ENCODE measurements around the gene NOL4L. TPM values are rescaled to one million over a fixed set of nuclear protein-coding genes. Genes with fewer than 3 reads are reported as not detected.
A peak's percentile ranks its signal among the peaks of the same experiment; 100 is the strongest.

Gene NOL4L
- total RNA-seq, 4 donors from 2014 or later: 45.6 to 105 (median 85.9) TPM

DNA sequence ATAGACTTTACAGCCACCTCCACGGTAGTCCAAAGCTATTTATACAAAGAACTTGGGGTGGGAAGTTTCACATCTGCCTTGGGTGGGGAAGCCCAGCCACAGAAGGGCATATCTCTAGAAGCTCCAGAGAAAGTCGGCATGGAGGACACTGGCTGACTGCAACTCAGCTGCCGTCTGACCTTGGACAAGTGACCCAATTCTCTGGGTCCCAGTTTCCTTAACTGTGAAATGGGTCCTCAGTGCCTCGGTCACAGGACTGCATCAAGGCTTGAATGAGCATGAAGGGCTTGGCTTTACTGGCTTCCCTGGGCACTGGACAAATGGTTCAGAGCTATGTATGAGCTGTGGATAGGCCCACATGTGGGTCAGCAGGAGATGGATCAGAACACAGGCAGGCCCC, 58.6 kb downstream of the NOL4L start:
- no peaks in the 10 kb centered on the region for H3K27me3 ChIP-seq
- no peaks in the 10 kb centered on the region for H3K9me3 ChIP-seq
- TF ChIP-seq EP300 (IDR thresholded peaks at IDR 0.05; ENCODE audit: low read depth) (no peak), POLR2AphosphoS5 (IDR thresholded peaks at IDR 0.05) (no peak), POLR2A (IDR thresholded peaks at IDR 0.05) (no peak)
- TF ChIP-seq, protein P1, sequence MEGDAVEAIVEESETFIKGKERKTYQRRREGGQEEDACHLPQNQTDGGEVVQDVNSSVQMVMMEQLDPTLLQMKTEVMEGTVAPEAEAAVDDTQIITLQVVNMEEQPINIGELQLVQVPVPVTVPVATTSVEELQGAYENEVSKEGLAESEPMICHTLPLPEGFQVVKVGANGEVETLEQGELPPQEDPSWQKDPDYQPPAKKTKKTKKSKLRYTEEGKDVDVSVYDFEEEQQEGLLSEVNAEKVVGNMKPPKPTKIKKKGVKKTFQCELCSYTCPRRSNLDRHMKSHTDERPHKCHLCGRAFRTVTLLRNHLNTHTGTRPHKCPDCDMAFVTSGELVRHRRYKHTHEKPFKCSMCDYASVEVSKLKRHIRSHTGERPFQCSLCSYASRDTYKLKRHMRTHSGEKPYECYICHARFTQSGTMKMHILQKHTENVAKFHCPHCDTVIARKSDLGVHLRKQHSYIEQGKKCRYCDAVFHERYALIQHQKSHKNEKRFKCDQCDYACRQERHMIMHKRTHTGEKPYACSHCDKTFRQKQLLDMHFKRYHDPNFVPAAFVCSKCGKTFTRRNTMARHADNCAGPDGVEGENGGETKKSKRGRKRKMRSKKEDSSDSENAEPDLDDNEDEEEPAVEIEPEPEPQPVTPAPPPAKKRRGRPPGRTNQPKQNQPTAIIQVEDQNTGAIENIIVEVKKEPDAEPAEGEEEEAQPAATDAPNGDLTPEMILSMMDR (IDR thresholded peaks at IDR 0.05): no peak
- no peak overlapping the region for H3K27ac ChIP-seq
- peaks cover 0 to 15% (median 0%) of the 10 kb centered on the region in 4 donors for H3K4me1 ChIP-seq
- H3K4me3 ChIP-seq: no peak overlapping the region
- in situ Hi-C loops (cut with MboI; ENCODE audit: low pct_ligation_motif_present in 1 of 4, low pct_unique_long_range_greater_than_20kb in 1 of 4, low sequenced_read_pairs in 3 of 4): loop anchor here in 1 of 4 donors (10.0 kb wide), 1 partner anchor 128 kb away; no protein-coding TSS in a partner anchor
- intact Hi-C loops (cut with DNase I; ENCODE audit: low total_unique reads): no loop called here
- WGBS, 2 donors (ENCODE audit: low coverage in 1 of 2): 59 to 80% methylated on average over 1 to 4 of the region's 4 CpGs
- no peak for DNase-seq
- H3K36me3 ChIP-seq: no peaks in the 10 kb centered on the region

DNA sequence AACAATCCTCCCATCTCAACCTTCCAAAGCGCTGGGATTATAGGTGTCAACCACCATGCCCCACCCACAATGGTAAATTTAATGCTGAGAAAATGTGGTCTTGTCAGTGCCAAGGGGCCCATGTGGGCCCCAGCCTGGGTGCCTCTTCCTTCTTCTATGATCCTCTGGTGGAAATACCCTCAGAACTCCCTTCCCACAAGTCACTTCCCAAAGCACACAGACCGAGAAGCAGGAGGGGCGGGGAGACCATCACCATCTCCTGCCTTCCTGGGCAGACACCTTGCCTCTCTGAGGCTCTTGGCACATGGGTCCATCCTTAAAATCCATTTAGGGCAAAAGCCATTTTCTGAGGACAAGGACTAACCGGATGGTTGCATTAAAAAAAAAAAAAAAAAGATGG, 59.0 kb downstream of the NOL4L start:
- no peak overlapping the region for H3K4me3 ChIP-seq
- DNase-seq: no peak
- intact Hi-C loops (cut with DNase I; ENCODE audit: low total_unique reads): no loop called here
- H3K36me3 ChIP-seq: no peaks in the 10 kb centered on the region
- no peak overlapping the region for H3K27ac ChIP-seq
- no peaks in the 10 kb centered on the region for H3K9me3 ChIP-seq
- in situ Hi-C loops (cut with MboI; ENCODE audit: low pct_ligation_motif_present in 1 of 4, low pct_unique_long_range_greater_than_20kb in 1 of 4, low sequenced_read_pairs in 3 of 4): loop anchor here in 1 of 4 donors (10.0 kb wide), 1 partner anchor 129 kb away; no protein-coding TSS in a partner anchor
- WGBS, 2 donors (ENCODE audit: low coverage in 1 of 2): 77 to 84% methylated on average over 3 to 4 of the region's 4 CpGs
- H3K4me1 ChIP-seq: peaks cover 0 to 17% (median 0%) of the 10 kb centered on the region in 4 donors
- no peaks in the 10 kb centered on the region for H3K27me3 ChIP-seq
- TF ChIP-seq POLR2AphosphoS5 (IDR thresholded peaks at IDR 0.05): no peak
- no peak for TF ChIP-seq EP300 (IDR thresholded peaks at IDR 0.05; ENCODE audit: low read depth)
- TF ChIP-seq POLR2A (IDR thresholded peaks at IDR 0.05): no peak
- TF ChIP-seq, protein P1 (IDR thresholded peaks at IDR 0.05): no peak

DNA sequence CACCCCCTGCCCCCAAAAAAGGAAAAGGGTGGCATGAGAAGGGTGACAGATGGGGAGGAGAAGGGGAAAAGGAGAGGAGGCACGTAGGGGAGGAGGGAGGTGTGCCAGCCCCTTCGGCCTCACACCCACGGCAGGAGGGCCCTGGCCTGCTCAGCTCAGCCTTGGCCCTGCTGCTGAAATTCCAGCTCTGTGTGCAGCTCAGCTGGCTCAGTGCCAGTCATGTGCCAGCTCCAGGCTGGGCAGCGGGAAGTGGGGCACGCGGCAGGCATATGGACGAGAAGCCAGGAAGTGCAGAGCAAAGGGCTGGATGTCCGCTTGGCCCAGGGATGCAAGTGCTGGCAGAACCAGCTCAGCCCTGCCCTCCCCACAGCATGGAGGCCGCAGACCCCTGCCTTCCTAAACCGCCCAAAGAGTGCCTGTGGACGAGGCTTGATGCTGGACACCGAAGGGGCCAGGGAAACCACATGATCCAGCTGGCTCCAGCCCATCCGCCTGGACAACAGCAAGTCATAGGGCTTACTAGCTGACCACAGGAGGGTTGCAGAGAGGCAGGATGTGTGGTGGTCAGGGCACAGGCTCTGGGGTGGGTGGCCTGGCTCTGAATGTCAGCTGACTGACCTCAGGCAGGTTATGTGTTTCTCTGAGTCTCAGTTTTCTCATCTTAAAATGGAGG, 60.2 kb downstream of the NOL4L start:
- peaks cover 0 to 17% (median 0%) of the 10 kb centered on the region in 4 donors for H3K4me1 ChIP-seq
- 66% methylated on average over 7 of the region's 13 CpGs; no CpG with 5 or more reads in 1 of the 2 donors for WGBS, 2 donors (ENCODE audit: low coverage in 1 of 2)
- TF ChIP-seq EP300 (IDR thresholded peaks at IDR 0.05; ENCODE audit: low read depth): no peak
- TF ChIP-seq POLR2AphosphoS5 (IDR thresholded peaks at IDR 0.05): no peak
- no peak for TF ChIP-seq POLR2A (IDR thresholded peaks at IDR 0.05)
- TF ChIP-seq, protein P1 (IDR thresholded peaks at IDR 0.05): no peak
- H3K9me3 ChIP-seq: no peaks in the 10 kb centered on the region
- in situ Hi-C loops (cut with MboI; ENCODE audit: low pct_ligation_motif_present in 1 of 4, low pct_unique_long_range_greater_than_20kb in 1 of 4, low sequenced_read_pairs in 3 of 4): loop anchor here (5.0 to 25.0 kb wide), 3 partner anchors 127 to 262 kb away; no protein-coding TSS in a partner anchor
- H3K27ac ChIP-seq: no peak overlapping the region
- H3K27me3 ChIP-seq: no peaks in the 10 kb centered on the region
- peak; percentile 48 for DNase-seq
- no peak overlapping the region for H3K4me3 ChIP-seq
- intact Hi-C loops (cut with DNase I; ENCODE audit: low total_unique reads): no loop called here
- no peaks in the 10 kb centered on the region for H3K36me3 ChIP-seq

DNA sequence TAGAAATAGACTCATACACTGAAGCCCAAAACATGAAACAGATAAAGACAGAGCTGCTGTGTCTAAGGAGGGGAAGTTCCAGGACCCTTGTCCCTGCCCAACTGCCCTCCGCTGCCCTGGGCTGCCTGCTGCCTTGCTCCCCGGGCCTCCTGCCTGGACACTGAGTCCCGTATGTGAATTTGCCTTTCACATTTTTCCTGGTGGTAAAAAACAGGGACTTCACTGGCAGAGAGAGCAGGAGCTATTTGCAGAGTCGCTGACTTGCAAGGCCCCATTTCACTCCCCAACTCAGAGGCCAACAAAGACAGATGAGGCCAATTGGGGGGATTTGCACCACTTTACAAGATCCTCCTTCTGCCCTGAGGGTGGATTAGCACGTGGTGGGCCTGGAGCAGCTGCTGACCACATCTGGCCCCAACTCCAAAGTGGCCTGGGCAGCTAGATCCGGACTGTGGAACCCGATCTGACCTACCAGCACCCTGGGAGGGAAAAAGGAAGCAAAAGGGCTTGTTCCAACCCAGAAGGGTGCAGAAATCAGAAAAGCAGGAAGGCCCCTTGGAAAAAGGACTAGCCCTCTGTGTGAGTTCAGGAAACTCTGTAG, 61.4 kb downstream of the NOL4L start:
- WGBS, 2 donors (ENCODE audit: low coverage in 1 of 2): 79% methylated on average over 7 of the region's 7 CpGs; no CpG with 5 or more reads in 1 of the 2 donors
- H3K27ac ChIP-seq: no peak overlapping the region
- H3K9me3 ChIP-seq: no peaks in the 10 kb centered on the region
- in situ Hi-C loops (cut with MboI; ENCODE audit: low pct_ligation_motif_present in 1 of 4, low pct_unique_long_range_greater_than_20kb in 1 of 4, low sequenced_read_pairs in 3 of 4): loop anchor here (5.0 to 25.0 kb wide), 3 partner anchors 129 to 264 kb away; no protein-coding TSS in a partner anchor
- no peaks in the 10 kb centered on the region for H3K27me3 ChIP-seq
- no peak overlapping the region for H3K4me3 ChIP-seq
- H3K36me3 ChIP-seq: no peaks in the 10 kb centered on the region
- intact Hi-C loops (cut with DNase I; ENCODE audit: low total_unique reads): no loop called here
- no peak for DNase-seq
- TF ChIP-seq POLR2A (IDR thresholded peaks at IDR 0.05) (no peak), EP300 (IDR thresholded peaks at IDR 0.05; ENCODE audit: low read depth) (no peak), POLR2AphosphoS5 (IDR thresholded peaks at IDR 0.05) (no peak)
- TF ChIP-seq, protein P1 (IDR thresholded peaks at IDR 0.05): no peak
- H3K4me1 ChIP-seq: peaks cover 0 to 17% (median 0%) of the 10 kb centered on the region in 4 donors
